Trophoblast cell (in vitro differentiated cells and primary cell): ENCODE measurements around the gene GRM3.

ENCODE experiments used
- DNase-seq, 2 donors: peaks; one replicate each; pipeline ENCODE4 v3.0.0-alpha.2; 2016
- H2AFZ ChIP-seq: 2 replicates; pipeline ENCODE4 v1.6.1; 2013; ENCODE audit warnings: low read length, moderate library complexity, mild to moderate bottlenecking; ENCODE audit not compliant: insufficient read depth, poor library complexity
- H2AK5ac ChIP-seq: 2 replicates; pipeline ENCODE4 v1.6.1; 2013; ENCODE audit warnings: mild to moderate bottlenecking, low read length
- H2BK120ac ChIP-seq: 2 replicates; pipeline ENCODE4 v1.6.1; 2013; ENCODE audit warnings: low read length, mild to moderate bottlenecking, moderate library complexity; ENCODE audit not compliant: insufficient read depth, poor library complexity
- H2BK12ac ChIP-seq: 2 replicates; pipeline ENCODE4 v1.6.1; 2013; ENCODE audit warnings: mild to moderate bottlenecking, low read length, moderate library complexity
- H2BK5ac ChIP-seq: 2 replicates; pipeline ENCODE4 v1.6.1; 2013; ENCODE audit warnings: low read length, low read depth, moderate library complexity, mild to moderate bottlenecking; ENCODE audit not compliant: poor library complexity
- H3K14ac ChIP-seq: 2 replicates; pipeline ENCODE4 v1.6.1; 2013; ENCODE audit warnings: mild to moderate bottlenecking, low read length
- H3K18ac ChIP-seq: 2 replicates; pipeline ENCODE4 v1.6.1; 2013; ENCODE audit warnings: mild to moderate bottlenecking, low read length
- H3K23ac ChIP-seq: 2 replicates; pipeline ENCODE4 v1.6.1; 2013; ENCODE audit warnings: low read length
- H3K27ac ChIP-seq: 2 replicates; pipeline ENCODE4 v1.5.1; 2013; ENCODE audit warnings: low read depth, mild to moderate bottlenecking, inconsistent platforms, low read length, moderate library complexity
- H3K27me3 ChIP-seq: 2 replicates; pipeline ENCODE4 v1.6.1; 2013; ENCODE audit warnings: inconsistent platforms, mild to moderate bottlenecking, low read length, moderate library complexity; ENCODE audit not compliant: insufficient read depth
- H3K36me3 ChIP-seq, 2 experiments: 1 replicate in 1 of 2; 2 replicates in 1 of 2; pipeline ENCODE4 v1.6.1; 2013; ENCODE audit warnings: low read length in 2 of 2, mild to moderate bottlenecking in 2 of 2, moderate library complexity in 1 of 2; ENCODE audit not compliant: insufficient read depth in 2 of 2, control insufficient read depth in 1 of 2
- H3K4ac ChIP-seq: 2 replicates; pipeline ENCODE4 v1.6.1; 2013; ENCODE audit warnings: low read depth, mild to moderate bottlenecking, low read length, moderate library complexity
- H3K4me1 ChIP-seq, 2 experiments: 1 replicate in 1 of 2; 2 replicates in 1 of 2; pipeline ENCODE4 v1.6.1; 2013; ENCODE audit warnings: low read length in 2 of 2, mild to moderate bottlenecking in 2 of 2, moderate library complexity in 1 of 2; ENCODE audit not compliant: insufficient read depth in 2 of 2, control insufficient read depth in 1 of 2
- H3K4me2 ChIP-seq: 2 replicates; pipeline ENCODE4 v1.6.1; 2013; ENCODE audit warnings: inconsistent platforms, mild to moderate bottlenecking, low read length, moderate library complexity
- H3K4me3 ChIP-seq: 2 replicates; pipeline ENCODE4 v1.5.1; 2013; ENCODE audit warnings: mild to moderate bottlenecking, low read depth, low read length, inconsistent platforms
- H3K79me1 ChIP-seq: one replicate; pipeline ENCODE4 v1.6.1; 2013; ENCODE audit warnings: low read length
- H3K79me2 ChIP-seq: 2 replicates; pipeline ENCODE4 v1.6.1; 2013; ENCODE audit warnings: low read length, mild to moderate bottlenecking; ENCODE audit not compliant: control insufficient read depth, insufficient read depth, poor library complexity
- H3K9ac ChIP-seq: 2 replicates; pipeline ENCODE4 v1.6.1; 2013; ENCODE audit warnings: mild to moderate bottlenecking, low read length
- H3K9me3 ChIP-seq: 2 replicates; pipeline ENCODE4 v1.6.1; 2013; ENCODE audit warnings: low read depth, mild to moderate bottlenecking, control low read depth, inconsistent platforms, low read length; ENCODE audit not compliant: insufficient read depth
- H4K12ac ChIP-seq: 2 replicates; pipeline ENCODE4 v1.6.1; 2013; ENCODE audit warnings: low read depth, mild to moderate bottlenecking, low read length, moderate library complexity
- H4K8ac ChIP-seq: 2 replicates; pipeline ENCODE4 v1.6.1; 2013; ENCODE audit warnings: low read depth, mild to moderate bottlenecking, low read length, moderate library complexity
- H4K91ac ChIP-seq: one replicate; pipeline ENCODE4 v1.6.1; 2013; ENCODE audit warnings: low read depth, mild to moderate bottlenecking, low read length, moderate library complexity
- WGBS: extraction: QIAGEN DNeasy Blood & Tissue Kit; methylation state at CpG from one replicate; pipeline ENCODE4 v1.1.7; 2013; ENCODE audit warnings: missing lambda C conversion rate; ENCODE audit not compliant: insufficient read length, insufficient coverage; ENCODE audit errors: extremely low coverage; 5-methylcytosine and 5-hydroxymethylcytosine counted together

Gene GRM3

GRCh38 chr7:86749741-86750665, 106.3 kb downstream of the GRM3 start:
- Histone ChIP-seq H2BK12ac (no peak overlapping the region), H3K79me1 (no peaks in the 10 kb centered on the region), H3K4ac (no peak overlapping the region), H3K18ac (no peak overlapping the region), H2AFZ (no peak overlapping the region), H3K4me3 (no peak overlapping the region), H3K36me3 (no peaks in the 10 kb centered on the region), H3K23ac (no peak overlapping the region), H3K4me1 (no peaks in the 10 kb centered on the region), H3K9me3 (no peaks in the 10 kb centered on the region), H4K91ac (no peak overlapping the region), H2BK120ac (no peak overlapping the region), H3K79me2 (no peaks in the 10 kb centered on the region), H3K14ac (no peak overlapping the region), H2BK5ac (no peak overlapping the region), H4K12ac (no peak overlapping the region), H3K27me3 (no peaks in the 10 kb centered on the region), H3K9ac (no peak overlapping the region), H2AK5ac (no peak overlapping the region), H3K4me2 (no peak overlapping the region), H3K27ac (no peak overlapping the region), H4K8ac (no peak overlapping the region)
- WGBS, result no CpG with 5 or more reads among the region's 4 CpGs
- DNase-seq, result no peak

GRCh38 chr7:86760236-86760635, 116.5 kb downstream of the GRM3 start:
- no peak overlapping the region for H3K9ac ChIP-seq
- no peak overlapping the region for H4K8ac ChIP-seq
- no peak overlapping the region for H3K23ac ChIP-seq
- no peak overlapping the region for H2BK12ac ChIP-seq
- no peak overlapping the region for H2AK5ac ChIP-seq
- no peak overlapping the region for H3K18ac ChIP-seq
- H3K14ac ChIP-seq, result no peak overlapping the region
- no peaks in the 10 kb centered on the region for H3K9me3 ChIP-seq
- no peak overlapping the region for H2BK120ac ChIP-seq
- no peaks in the 10 kb centered on the region for H3K4me1 ChIP-seq
- H3K27me3 ChIP-seq, result no peaks in the 10 kb centered on the region
- no peak overlapping the region for H3K4me3 ChIP-seq
- H3K36me3 ChIP-seq, result no peaks in the 10 kb centered on the region
- H3K4ac ChIP-seq, result no peak overlapping the region
- H3K79me2 ChIP-seq, result no peaks in the 10 kb centered on the region
- no CpG with 5 or more reads among the region's 4 CpGs for WGBS
- no peak overlapping the region for H2AFZ ChIP-seq
- H3K27ac ChIP-seq, result no peak overlapping the region
- H4K12ac ChIP-seq, result no peak overlapping the region
- no peak overlapping the region for H2BK5ac ChIP-seq
- no peaks in the 10 kb centered on the region for H3K79me1 ChIP-seq
- H4K91ac ChIP-seq, result no peak overlapping the region
- DNase-seq, result no peak
- H3K4me2 ChIP-seq, result no peak overlapping the region

- no peak overlapping the region for H2BK5ac ChIP-seq
- no peak overlapping the region for H2AK5ac ChIP-seq
- H3K9ac ChIP-seq, result no peak overlapping the region
Observed at GRCh38 chr7:86762129-86762528, 118.4 kb downstream of the GRM3 start.

GRCh38 chr7:86765931-86766330, 122.2 kb downstream of the GRM3 start:
- Histone ChIP-seq H3K4ac (no peak overlapping the region), H3K79me1 (no peaks in the 10 kb centered on the region), H3K23ac (no peak overlapping the region), H3K79me2 (no peaks in the 10 kb centered on the region), H3K4me2 (no peak overlapping the region), H3K4me3 (no peak overlapping the region), H3K18ac (no peak overlapping the region), H3K14ac (no peak overlapping the region), H4K8ac (no peak overlapping the region), H3K4me1 (no peaks in the 10 kb centered on the region), H2BK12ac (no peak overlapping the region), H3K9ac (no peak overlapping the region), H3K36me3 (no peaks in the 10 kb centered on the region), H3K9me3 (no peaks in the 10 kb centered on the region), H2AFZ (no peak overlapping the region), H4K12ac (no peak overlapping the region), H3K27ac (no peak overlapping the region), H2AK5ac (no peak overlapping the region), H4K91ac (no peak overlapping the region), H2BK5ac (no peak overlapping the region), H3K27me3 (no peaks in the 10 kb centered on the region), H2BK120ac (no peak overlapping the region)
- WGBS, result no CpG with 5 or more reads among the region's 2 CpGs
- DNase-seq, result no peak

More at GRCh38 chr7:86762129-86762528, 118.4 kb downstream of the GRM3 start:
- H4K8ac ChIP-seq, result no peak overlapping the region
- no peak overlapping the region for H4K91ac ChIP-seq
- no peaks in the 10 kb centered on the region for H3K4me1 ChIP-seq
- H3K79me2 ChIP-seq, result no peaks in the 10 kb centered on the region
- DNase-seq, result no peak
- no peak overlapping the region for H2AFZ ChIP-seq
- H3K27ac ChIP-seq, result no peak overlapping the region
- no peaks in the 10 kb centered on the region for H3K79me1 ChIP-seq
- no peak overlapping the region for H2BK120ac ChIP-seq
- WGBS, result no CpG with 5 or more reads among the region's 2 CpGs
- no peak overlapping the region for H3K23ac ChIP-seq
- H3K18ac ChIP-seq, result no peak overlapping the region
- no peaks in the 10 kb centered on the region for H3K9me3 ChIP-seq
- no peak overlapping the region for H3K4ac ChIP-seq
- H3K36me3 ChIP-seq, result no peaks in the 10 kb centered on the region
- no peaks in the 10 kb centered on the region for H3K27me3 ChIP-seq
- no peak overlapping the region for H3K4me2 ChIP-seq
- H3K4me3 ChIP-seq, result no peak overlapping the region
- no peak overlapping the region for H3K14ac ChIP-seq
- H4K12ac ChIP-seq, result no peak overlapping the region
- no peak overlapping the region for H2BK12ac ChIP-seq
